ENCODE measurements around the gene STYK1.
A peak's percentile ranks its signal among the peaks of the same experiment; 100 is the strongest.
"Not testable (repeated sequence)": the region's sequence is repeated elsewhere in the genome, so short reads cannot be mapped to it uniquely, and the experiment has no call there.

The STYK1 gene

DNA sequence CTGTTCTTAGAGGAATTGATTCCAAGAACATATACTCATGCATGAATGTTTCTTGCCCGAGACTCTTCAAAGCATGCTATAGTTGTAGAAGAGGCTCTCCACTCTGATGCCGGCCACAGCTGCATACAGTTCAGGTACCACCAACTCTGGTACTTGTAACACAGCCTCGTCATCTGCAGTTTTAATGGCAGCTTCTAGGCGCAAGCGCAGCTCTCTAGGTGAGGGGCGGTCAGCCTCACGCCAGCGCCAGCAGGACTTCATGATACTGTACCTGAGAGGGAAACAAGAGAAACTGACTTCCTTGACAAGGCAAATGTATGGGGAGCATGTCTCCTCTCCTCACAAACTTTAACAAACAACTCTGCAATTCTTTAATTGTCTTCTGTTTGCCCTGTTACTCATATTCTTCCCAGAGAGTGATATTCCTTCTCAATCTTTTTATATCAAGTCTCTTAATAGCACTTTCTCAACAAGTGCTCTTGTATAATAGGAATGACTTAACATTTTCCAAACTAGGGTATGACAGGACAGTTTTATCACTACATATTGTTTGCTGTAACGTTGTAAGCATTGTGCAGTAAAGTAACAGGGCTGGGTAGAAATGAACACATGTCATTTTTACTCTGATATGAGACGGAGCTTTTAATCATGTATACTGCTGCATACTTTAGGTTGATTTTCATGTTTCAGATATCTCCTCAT is 53.6 kb downstream of the STYK1 start:
- DNase-seq (ENCODE audit: low spot score), result no peak

- DNase-seq (ENCODE audit: low spot score), result peak; percentile 3
Measured at GRCh38 chr12:10618338-10618987, 55.4 kb downstream of the STYK1 start.

DNA sequence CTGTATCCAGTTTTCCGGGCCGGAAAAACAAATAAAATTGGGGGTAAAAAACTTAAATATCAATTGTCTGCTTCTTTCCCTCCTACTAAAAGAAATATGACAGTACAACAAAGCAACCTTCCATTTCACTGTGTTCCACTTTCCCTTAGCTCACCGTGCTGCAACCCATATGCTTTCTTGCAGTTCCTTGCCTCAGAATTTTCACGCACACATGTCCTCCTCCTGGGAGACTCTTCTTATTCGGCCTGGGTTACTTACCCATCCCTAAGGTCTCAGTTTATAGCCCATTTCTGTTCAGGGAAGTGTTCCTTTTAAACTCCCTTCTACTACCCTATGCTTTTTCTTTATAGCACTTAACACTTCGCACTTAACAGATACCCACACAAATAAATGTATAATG is 56.0 kb downstream of the STYK1 start:
- DNase-seq (ENCODE audit: low spot score), result peak; percentile 7

- DNase-seq (ENCODE audit: low spot score), result no peak
Measured at GRCh38 chr12:10615532-10615931, 58.3 kb downstream of the STYK1 start.

DNA sequence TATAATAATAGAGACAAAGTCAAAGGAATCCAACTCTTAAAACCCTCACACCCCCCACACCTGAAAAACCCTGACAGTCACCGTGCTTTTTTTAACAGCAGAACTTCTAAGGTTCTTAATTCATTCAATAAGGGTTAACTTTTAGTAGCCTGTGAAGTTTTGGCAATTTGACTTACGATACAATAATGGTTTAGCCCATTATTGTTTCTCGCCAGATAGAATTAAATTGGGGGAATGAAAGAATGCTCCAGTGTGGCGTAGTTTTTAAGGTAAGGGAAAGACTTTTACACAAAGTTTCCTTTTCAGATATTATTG is 59.8 kb downstream of the STYK1 start:
- no peak for DNase-seq (ENCODE audit: low spot score)

DNA sequence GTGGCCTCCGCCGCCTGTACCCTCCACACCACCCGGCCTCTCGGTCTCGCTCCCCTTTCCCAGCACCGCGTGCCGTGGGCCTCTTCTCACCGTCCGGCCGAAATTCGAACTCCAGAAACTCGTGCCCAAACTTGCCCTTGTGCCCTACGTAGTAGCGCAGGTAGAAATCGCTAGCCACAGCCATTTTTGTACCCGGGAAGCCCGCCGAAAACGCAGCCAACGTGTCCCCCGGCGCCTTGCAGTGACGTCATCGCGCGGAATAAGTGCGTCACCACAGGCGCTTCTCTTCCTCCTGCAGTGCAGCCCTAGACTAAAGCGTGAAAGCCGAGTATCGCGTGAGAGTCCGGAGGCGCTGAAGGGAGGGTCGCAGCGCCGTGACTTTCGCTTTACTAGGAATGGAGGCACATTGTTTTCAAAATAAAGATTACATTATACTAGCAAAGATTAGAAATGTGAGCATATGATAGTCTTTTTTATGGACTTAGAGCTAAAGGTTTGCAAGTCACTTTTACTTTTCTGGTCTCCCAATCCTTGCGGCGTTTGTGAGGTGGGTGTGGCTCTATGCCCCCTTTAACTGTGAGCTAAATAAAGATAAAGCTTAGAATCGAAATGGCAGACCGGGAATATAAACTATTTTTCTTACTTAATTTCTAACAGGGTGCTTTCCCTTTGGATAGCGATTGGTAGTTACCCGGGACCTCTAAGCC is 60.4 kb downstream of the STYK1 start, which contains the start of gene MAGOHB:
TSS of gene MAGOHB (minus strand) at position 261 of the 707 bp plus-strand sequence. CDS start at position 184, 77 bp downstream.
- DNase-seq (ENCODE audit: low spot score), result peak; percentile 92

GRCh38 chr12:10612984-10613348 is 60.9 kb downstream of the STYK1 start:
- DNase-seq (ENCODE audit: low spot score), result no peak

DNA sequence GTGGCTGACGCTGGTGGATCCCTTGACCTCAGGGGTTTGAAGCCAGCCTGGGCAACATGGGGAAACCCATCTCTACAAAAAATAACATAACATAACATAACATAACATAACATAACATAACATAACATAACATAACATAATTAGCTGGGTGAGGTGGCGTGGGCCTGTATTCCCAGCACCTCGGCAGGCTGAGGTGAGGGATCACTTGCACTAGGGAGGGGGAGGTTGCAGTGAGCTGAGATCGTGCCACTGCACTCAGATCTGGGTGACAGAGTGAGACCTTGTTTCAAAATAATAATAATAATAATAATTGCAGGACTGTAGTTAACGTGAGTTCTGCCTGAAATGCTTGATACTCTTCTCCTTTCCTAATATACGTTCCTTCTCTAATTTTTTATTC is 61.7 kb downstream of the STYK1 start:
- no peak for DNase-seq (ENCODE audit: low spot score)

GRCh38 chr12:10611258-10611657 is 62.6 kb downstream of the STYK1 start:
- not testable (repeated sequence) for DNase-seq (ENCODE audit: low spot score)

DNA sequence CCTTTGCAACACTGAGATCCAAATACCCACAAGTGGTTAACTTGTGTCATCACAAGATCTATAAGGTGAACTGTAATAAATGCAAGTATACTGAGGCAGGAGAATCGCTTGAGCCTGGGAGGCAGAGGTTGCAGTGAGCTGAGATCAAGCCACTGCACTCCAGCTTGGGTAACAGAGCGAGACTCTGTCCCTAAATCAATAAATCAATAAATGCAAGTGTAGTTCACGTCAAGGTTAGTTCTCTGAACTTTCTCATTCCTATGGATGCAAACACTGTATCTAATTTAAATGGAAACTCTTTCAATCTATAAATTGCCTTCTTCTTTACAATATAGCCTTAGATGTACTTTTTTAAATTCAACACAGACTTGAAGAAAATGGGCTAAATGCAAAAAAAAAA is 63.7 kb downstream of the STYK1 start:
- DNase-seq (ENCODE audit: low spot score), result no peak

DNA sequence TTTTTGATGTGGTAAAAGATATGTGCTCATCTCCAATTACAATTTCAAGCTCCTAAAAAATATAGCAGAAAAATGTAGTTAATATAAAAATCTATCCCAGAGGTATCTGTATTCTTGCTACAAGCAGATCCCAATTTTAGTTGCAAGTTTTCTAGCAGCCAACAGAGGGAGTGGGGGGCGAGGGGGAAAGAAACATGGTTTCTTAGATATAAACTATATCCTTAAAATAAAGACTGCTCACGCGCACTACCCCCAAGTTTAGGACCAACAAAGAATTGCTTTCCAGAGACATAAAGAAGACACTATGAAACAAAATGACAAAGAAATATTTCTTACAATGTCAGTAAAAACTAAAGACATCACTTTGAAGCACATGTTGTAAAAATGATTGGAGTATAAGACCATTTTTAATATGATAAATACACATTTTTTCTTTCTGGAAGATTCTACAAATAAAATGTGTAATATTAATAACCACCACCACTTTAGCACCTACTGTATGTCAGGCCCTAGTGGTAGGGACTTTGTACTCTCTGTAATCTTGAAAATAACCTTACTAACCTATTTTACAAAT is 65.9 kb downstream of the STYK1 start:
- no peak for DNase-seq (ENCODE audit: low spot score)

DNA sequence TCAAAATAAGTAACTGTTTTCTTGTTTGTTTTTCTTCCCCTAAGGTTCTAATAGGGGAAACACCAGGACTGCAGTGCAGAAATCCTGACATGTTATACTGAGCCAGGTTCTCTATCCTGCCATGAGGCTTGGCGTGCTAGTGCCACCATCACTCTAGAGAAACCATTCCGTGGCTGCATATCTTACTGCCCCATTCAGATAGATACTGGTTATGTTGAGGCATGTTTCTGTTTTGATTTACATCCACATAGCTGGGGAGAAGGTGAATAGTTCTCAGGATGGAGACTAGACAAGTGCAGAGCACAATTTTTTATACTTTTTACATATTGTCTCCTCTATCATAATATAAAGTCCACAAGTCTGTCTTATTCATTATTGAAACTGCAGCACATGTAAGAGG is 72.0 kb downstream of the STYK1 start:
- DNase-seq (ENCODE audit: low spot score), result no peak

GRCh38 chr12:10600988-10601387 is 72.9 kb downstream of the STYK1 start:
- no peak for DNase-seq (ENCODE audit: low spot score)

GRCh38 chr12:10595881-10596280 is 78.0 kb downstream of the STYK1 start:
- DNase-seq (ENCODE audit: low spot score), result no peak

GRCh38 chr12:10590966-10591365 is 82.9 kb downstream of the STYK1 start:
- no peak for DNase-seq (ENCODE audit: low spot score)

DNA sequence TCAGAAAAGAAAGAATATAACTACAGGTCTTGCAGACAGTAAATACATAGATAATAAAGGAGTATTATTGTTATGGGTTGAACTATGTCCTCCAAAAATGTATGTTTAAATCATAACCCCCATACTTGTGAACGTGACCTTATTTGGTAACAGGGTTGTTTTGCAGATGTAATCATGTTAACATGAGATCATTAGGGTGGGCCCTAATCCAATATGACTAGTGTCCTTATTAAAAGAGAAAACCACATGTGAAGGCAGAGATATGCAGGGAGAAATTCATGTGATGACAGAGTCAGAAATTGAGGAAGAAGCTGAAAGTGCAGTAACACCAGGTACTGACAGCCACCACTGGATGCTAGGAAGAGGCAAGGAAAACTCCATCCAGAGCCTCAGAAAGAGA is 89.4 kb downstream of the STYK1 start:
- DNase-seq (ENCODE audit: low spot score), result no peak

DNA sequence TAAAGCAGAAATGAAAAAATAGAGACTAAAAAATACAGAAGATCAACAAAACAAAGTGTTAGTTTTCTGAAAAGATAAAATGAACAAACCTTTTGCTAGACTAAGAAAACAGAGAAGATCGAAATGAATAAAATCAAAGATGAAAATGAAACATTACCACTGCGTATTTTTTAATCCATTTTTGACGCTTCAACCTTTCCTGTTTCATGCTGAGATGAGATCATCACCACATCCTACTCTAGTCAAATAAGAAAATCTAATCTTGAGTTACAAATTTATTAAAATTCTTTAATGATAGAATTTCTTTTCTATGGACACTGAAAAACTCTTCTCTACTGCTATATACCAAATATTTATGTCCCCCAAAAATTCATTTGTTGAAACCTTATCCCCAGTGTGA is 91.1 kb downstream of the STYK1 start:
- no peak for DNase-seq (ENCODE audit: low spot score)

DNA sequence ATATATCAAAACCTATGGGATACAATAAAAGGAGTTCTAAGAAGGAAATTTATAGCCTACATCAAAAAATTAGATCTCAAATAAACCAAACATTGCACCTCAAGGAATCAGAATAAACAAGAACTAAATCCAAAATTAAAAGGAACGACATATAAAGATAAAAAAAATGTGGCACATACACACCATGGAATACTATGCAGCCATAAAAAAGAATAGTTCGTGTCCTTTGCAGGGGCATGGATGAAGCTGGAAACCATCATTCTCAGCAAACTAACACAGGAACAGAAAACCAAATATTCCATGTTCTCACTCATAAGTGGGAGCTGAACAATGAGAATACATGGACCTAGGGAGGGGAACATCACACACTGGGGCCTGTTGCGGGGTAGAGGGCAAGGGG is 91.7 kb downstream of the STYK1 start:
- not testable (repeated sequence) for DNase-seq (ENCODE audit: low spot score)

DNA sequence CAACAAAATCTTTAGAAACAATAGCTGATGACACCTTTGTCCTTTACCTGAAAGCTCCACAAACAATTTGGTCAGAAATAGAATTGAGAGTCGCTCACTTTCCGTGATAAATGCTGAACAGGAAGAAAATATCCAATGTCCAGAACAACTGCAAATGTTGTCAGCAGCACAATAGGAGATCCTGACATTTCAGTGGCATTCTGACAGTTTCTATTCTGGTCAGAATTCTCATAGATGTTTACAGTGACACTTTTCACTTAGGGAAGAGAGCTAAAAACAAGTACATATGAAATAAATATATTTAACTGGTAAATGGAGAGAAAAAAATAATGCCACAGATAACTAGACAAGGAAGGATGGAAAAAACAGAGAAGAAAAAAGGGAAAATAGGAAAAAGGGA is 99.5 kb downstream of the STYK1 start:
- no peak for DNase-seq (ENCODE audit: low spot score)

DNA sequence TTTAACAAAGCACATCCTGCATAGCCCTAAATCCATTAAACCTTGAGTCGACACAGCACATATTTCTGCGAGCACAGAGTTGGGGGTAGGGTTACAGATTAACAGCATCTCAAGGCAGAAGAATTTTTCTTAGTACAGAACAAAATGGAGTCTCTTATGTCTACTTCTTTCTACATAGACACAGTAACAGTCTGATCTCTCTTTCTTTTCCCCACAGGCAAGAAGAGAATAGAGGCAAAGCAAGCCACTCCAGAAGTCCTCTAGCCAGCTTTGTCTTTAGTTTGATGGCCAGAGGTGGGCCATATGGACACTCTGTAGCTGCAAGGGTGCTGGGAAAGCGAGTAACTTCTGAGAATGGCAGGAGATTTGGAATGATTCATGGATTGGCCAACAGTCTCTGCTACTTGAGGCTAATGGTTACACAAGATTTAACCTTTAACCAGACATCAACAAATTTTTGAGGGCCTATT is 101.8 kb downstream of the STYK1 start:
- not testable (repeated sequence) for DNase-seq (ENCODE audit: low spot score)

DNA sequence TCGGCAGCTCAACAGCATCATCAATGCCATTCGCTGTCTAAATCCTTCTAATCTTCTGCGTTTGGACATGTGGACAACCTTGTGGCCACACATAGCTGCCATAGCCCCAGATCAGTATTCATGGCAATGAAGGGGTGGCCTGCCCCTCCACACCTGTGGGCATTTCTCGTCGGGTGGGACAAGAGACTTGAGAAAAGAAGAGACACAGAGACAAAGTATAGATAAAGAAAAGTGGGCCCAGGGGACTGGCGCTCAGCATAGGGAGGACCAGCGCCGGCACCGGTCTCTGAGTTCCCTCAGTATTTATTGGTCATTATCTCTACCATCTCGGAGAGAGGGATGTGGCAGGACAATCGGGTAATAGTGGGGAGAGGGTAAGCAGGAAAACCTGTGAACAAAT is 102.7 kb downstream of the STYK1 start:
- DNase-seq (ENCODE audit: low spot score), result no peak
